HG03565 (cell line): ENCODE results near the gene CPA4.

Experiments used
- ATAC-seq: cut with Tn5 transposase; IDR thresholded peaks from one replicate; pipeline ENCODE4 v1.9.1; 2021; ENCODE audit warnings: mild to moderate bottlenecking, moderate library complexity; ENCODE audit not compliant: unreplicated experiment

The CPA4 gene

GRCh38 chr7:130274296-130274695, 18.7 kb upstream of the CPA4 start:
- ATAC-seq: no peak

- ATAC-seq: no peak
Observed at GRCh38 chr7:130274983-130275591, 17.9 kb upstream of the CPA4 start.

GRCh38 chr7:130275826-130276297, 17.1 kb upstream of the CPA4 start:
- no peak for ATAC-seq

GRCh38 chr7:130276796-130277762, 15.9 kb upstream of the CPA4 start:
- ATAC-seq: no peak

GRCh38 chr7:130277763-130278643, 15.0 kb upstream of the CPA4 start:
- ATAC-seq: no peak

GRCh38 chr7:130278860-130279259, 14.1 kb upstream of the CPA4 start:
- ATAC-seq: no peak

- no peak for ATAC-seq
Observed at GRCh38 chr7:130279286-130279685, 13.7 kb upstream of the CPA4 start.

- ATAC-seq: no peak
Observed at GRCh38 chr7:130279906-130280305, 13.1 kb upstream of the CPA4 start.

- no peak for ATAC-seq
Observed at GRCh38 chr7:130281260-130281659, 11.7 kb upstream of the CPA4 start.

- no peak for ATAC-seq
Observed at GRCh38 chr7:130286881-130287280, 6.1 kb upstream of the CPA4 start.

GRCh38 chr7:130288168-130288567, 4.8 kb upstream of the CPA4 start:
- ATAC-seq: no peak

GRCh38 chr7:130288829-130289228, 4.1 kb upstream of the CPA4 start:
- ATAC-seq: no peak

- no peak for ATAC-seq
Observed at GRCh38 chr7:130289478-130289877, 3.5 kb upstream of the CPA4 start.

GRCh38 chr7:130290745-130291144, 2.2 kb upstream of the CPA4 start:
- no peak for ATAC-seq

GRCh38 chr7:130293521-130293920, 560 bp downstream of the CPA4 start:
- ATAC-seq: no peak

GRCh38 chr7:130294314-130294713, 1.4 kb downstream of the CPA4 start:
- no peak for ATAC-seq

GRCh38 chr7:130296221-130296951, 3.4 kb downstream of the CPA4 start:
- ATAC-seq: no peak

- ATAC-seq: no peak
Observed at GRCh38 chr7:130297628-130298543, 4.9 kb downstream of the CPA4 start.

- no peak for ATAC-seq
Observed at GRCh38 chr7:130298544-130299326, 5.8 kb downstream of the CPA4 start.
